Upper lobe of left lung (tissue), 4 donors: ENCODE results near the gene ADAR.

Source experiments
- CTCF ChIP-seq, 6 experiments: fragments of 450-650 bp in 4 of 6; fragments of 200-600 bp in 2 of 6; sonication (generic) in 2 of 6; IDR thresholded peaks; one replicate each; pipeline ENCODE4 v1.5.1; 2016 to 2019; ENCODE audit warnings: antibody characterized with exemption in 6 of 6
- POLR2AphosphoS5 ChIP-seq, 2 donors: sonication (generic); formaldehyde crosslinking; IDR thresholded peaks; one replicate each; pipeline ENCODE4 v1.5.1; 2017; ENCODE audit warnings: antibody characterized with exemption in 2 of 2

- TF ChIP-seq CTCF (IDR thresholded peaks at IDR 0.05) (peak in 3 of 6 experiments; percentile 12 to 15 (median 14)), POLR2AphosphoS5 (IDR thresholded peaks at IDR 0.05) (no peak)
Measured at GRCh38 chr1:154567386-154568156, 40.4 kb downstream of the ADAR start, which contains the start of gene CHRNB2.
